CD4-positive, alpha-beta T cell treated with Interleukin-15 for 1 hour (primary cell): ENCODE results near the gene ZNF629.

Experiments used
- DNase-seq: peaks from one replicate; pipeline ENCODE4 v3.0.0-alpha.2; 2020

ZNF629 gene

DNA sequence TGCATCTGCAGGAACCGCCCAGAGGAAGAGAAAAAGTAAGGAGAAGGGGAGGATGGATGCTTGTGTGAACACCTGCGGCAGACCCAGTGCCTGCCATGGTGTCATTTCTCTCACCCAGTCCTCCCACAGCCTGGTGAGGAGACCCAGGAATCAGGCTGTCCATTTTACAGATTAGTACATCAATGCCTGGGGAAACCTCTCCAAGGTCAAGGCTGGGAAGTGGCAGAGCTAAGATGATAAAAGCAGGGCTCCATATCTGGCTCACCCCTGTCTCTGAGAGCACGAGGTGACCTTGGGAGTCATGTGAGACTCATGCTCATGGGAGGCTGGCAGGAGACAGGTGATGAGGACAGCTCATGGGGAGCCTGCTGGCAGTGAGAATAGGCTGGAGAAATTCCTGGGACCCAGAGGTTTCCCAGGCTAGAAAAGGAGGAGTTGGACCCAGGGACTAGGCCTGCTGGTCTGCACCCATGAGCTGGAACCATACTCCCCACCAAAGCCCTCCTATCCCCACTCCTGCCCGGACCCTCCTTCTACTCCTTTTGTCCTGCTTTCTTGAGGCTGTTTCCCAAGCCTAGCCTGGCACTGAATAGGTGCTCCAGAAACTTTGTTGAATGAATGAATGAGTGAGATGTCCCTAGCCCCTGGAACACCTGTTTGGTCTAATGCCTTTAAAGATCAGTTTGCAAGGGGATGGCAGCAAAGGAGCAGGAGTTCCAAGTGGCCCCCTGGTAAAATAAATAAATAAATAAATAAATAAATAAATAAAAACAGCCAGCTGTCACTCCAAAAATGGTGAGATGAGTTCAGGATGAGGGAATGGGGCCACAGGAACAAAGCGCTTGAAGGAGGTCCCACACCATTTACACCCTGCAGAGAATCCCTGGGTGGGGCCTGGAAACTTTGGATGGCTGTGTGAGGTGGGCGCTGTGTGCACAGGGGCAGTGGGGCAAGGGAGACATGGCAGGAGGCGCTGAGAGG is 1.6 kb downstream of the ZNF629 start:
- DNase-seq, result no peak

DNA sequence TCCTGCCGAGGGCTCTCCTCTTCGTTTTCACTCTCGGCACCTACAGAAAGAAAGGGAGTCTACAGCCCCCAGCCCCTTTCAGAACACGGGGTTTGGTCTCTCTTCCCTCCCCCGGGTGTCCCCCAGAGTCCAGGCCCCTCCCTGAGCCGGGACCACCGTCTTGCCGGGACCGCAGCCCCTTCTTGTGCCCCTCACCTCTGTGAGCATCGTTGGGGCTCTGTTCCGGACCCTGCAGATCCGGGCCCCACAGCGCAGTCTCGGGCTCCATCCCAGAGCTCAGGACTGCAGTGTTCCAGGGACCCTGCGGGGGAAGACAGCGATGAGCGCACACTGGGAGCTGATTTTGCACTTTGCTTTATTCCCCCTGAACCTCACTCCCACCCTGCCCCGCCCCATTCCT is 2.8 kb downstream of the ZNF629 start:
- DNase-seq, result no peak

DNA sequence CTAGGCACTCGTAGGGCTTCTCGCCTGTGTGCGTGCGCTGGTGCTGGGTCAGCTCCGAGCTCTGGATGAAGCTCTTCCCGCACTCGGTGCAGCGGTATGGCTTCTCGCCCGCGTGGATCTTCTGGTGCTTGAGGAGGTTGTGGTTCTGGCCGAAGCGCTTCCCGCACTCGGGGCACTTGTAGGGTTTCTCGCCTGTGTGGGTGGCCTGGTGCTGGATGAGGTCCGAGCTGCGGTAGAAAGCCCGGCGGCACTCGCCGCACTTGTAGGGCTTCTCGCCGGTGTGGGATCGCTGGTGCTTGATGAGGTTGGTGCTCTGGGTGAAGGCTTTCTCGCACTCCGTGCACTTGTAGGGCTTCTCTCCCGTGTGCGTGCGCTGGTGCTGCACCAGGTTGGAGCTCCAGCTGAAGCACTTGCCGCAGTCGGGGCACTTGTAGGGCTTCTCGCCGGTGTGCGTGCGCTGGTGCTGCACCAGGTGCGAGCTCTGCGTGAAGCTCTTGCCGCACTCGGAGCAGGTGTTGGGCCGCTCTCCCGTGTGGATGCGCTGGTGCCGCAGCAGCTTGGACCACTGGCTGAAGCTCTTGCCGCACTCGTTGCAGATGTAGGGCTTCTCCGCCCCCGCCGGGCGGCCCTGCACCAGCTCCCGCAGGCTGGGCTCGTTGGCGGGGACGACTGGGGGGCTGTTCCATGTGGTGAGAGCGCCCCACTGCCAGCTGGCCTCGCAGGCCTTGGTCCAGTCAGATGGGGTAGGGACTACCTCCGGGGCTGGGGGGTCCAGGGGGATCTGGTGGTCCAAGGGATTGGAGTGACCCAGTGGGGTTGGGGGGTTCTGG is 3.5 kb downstream of the ZNF629 start:
- DNase-seq, result no peak

DNA sequence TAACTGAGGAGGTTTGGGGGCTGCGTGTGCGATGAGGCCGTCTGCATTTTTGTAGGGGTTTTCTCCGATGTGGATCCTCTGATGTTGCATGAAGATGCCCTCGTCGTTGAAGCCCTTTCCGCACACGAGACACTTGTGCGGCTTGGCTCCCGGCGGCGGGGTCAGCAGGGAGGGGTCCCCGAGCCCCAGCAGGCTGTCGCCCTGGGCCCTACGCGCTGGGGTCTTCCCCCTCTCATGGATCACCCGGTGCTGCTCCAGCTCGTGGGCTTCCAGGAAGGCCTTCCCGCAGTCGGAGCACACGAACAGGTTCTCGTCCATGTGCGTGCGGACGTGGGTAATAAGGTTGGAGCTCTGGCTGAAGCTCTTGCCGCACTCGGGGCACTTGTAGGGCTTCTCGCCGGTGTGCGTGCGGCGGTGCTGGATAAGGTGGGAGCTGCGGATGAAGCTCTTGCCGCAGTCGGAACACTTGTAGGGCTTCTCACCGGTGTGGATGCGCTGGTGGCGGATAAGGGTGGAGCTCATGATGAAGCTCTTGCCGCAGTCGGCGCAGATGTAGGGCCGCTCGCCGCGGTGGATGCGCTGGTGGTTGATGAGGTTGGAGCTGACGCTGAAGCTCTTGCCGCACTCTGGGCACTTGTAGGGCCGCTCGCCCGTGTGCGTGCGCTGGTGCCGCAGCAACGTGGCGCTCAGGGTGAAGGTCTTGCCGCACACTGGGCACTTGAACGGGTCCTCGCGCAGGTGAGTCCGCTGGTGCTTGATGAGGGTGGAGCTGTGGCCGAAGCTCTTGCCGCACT is 4.3 kb downstream of the ZNF629 start:
- DNase-seq, result no peak

DNA sequence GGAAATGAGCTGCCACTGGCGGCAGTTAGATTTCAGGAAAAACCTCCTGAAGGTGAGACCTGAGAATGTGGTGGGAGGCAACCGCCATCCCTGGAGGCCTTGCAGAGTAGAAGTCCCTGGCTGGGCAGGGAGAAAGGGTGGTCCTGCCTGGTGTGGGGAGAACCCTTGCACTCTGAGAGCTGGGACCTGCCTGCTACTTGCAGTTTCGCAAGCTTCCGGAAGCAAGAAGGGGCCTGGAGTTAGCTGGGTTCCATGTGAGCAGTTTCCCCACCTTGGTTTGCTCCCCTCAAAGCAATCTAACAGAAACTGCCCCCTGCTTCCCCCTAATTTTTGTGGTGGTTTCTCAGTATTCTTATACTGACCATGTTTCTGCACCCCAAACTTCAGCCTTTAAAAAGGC is 6.5 kb downstream of the ZNF629 start:
- no peak for DNase-seq

DNA sequence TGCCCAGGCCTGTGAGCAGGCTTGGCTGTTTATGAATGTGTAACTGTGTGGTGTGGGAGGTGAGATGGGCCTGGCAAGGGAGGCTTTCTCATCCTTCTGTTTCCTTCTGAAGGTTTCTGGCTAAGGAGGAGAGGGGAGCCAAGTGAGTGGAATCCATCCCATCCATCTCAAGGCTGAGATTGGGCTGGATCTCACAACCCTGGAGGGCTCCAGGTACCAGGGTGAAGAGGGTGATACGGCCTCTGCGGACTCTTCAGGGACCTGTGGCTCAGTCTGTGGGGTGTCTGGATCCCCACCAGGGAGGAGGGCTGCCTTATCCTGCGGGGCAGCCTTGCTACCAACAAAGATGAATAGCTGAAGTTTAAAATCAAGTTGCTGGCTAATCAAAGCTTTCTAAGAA is 7.0 kb downstream of the ZNF629 start:
- DNase-seq, result no peak

DNA sequence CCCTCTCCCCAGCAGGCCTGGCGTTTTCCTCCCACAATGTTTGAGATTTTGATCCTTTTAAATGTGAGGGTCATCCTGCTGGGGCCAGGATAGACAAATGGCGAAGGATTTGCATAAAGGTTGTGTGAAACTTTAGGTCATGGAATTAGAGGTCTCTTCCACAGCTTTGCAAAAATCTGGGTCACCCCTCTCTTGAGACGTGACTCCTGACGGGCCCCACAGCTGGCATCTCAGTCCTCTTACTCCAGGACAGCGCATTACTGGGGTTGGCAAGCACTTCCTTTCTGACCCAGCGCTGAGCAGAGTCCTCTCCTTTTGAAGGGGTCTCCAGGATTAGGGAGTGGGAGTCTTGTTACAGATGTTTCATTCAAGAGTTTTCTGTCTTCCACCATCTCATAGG is 7.4 kb downstream of the ZNF629 start:
- DNase-seq, result no peak

DNA sequence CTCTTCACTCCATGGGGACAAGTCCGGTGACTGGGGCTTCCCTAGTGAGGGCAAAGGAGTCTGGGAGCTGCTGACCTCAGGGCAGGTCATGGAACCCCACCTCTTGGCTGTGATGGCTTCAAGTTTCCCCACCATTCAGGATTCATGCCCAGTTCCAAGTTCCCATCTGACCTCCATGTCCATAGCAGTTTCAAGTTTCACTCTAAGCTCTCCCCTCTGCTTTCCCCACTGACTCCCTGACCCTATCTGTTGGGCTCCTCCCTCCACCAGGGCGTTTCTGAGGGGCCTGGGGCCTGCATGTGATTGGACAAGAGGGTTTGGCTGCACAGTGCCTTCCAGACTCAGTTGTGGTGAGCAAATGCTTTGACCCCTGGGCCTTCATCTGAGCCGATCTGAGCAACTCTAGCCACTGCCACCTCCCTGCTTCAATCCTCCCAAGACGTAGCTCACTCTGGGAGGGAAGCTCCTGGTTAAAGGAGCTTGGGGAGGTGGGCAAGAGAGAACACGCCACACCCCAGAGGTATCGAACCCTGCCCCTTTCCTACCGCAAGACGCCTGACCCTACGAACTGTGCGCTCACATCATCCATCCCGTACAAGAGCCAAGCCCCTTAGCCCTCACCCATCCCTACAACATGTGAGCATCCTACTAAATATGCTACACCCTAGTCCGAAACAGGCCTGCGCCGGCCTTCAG is 8.3 kb downstream of the ZNF629 start:
- DNase-seq, result no peak

DNA sequence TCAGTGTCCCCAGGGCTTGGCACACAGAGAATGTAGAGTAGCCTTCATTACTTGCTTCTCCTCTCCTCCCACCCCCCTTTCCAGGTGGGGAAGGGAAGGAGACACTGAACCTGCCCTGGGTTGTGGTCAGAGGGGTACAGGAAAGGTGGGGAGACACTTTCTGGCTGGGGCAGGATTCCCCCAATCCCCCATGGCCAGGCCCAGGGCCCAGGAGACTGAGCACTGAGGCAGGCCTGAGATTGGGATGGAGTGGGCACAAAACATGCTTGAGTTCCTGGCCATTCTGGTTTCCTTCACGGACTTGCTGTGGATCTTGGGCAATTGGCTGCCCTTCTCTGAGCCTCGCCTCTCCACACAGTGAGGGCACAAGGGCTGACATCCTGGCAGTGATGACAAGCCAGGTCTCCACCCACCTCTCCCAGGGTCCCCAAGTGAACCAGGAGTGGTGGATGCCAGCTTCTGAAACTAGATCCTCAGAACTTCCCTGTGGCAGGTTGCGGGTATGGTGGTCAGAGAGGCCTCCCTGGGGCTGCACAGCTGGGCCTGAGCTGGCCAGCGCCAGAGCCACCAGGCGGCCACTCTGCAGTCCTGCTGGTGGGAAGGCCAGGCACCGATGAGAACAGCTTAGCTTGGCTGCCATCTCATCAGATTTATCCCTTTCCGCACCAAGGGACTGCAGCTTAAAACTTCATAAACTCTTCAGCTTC is 9.3 kb downstream of the ZNF629 start:
- no peak for DNase-seq

DNA sequence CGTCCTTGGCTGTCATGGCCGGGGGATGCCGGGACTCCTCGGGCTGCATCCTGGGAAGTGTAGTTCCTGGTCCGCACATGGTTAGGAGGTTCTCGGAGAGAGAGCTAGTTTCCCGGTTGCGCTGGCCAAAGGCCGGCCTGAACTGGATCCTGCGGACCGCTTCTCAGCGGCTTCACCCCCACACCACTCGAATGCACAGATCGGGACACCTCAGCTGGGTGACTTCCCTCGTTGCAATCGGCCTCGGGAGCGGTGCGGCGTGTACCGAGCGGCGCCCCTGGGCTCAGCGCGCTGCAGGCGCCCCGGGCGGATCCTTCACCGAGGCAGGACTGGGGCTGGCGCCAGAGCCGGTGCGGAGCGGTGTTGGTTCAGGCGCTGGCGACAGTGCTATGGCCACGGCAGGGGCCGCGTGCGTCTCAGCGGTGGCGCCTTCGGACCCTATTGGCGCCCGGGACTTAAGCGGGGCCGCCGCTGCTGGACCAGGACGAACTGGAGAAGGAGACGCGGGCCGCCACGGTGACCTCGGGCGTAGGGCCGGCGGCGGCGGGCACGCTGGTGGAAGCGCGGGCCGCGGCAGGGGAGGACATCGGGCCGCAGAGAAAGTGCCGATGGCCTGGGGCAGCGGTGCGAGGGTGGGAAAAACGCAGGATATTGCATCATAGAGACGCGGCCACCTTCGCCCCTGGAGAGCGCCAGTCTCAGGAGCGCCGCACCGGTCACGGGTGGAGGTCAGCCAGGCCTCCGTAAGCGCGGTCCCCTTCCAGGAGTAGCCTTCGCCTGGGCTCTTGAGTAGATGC is 11.4 kb downstream of the ZNF629 start:
- peak; percentile 57 for DNase-seq

DNA sequence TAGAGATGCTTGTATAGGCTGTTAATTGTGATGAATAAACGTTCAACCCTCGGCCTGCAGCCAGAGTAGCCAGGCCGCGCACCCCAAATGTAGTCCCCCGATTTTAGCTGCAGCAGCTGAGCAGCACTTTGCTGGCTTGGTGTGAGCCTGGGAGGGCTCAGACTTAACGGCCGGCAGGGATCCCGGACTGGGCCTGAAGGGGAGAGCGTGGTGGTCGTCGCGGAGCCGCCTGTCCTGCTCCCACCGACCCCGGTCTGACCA is 11.9 kb downstream of the ZNF629 start:
- no peak for DNase-seq

DNA sequence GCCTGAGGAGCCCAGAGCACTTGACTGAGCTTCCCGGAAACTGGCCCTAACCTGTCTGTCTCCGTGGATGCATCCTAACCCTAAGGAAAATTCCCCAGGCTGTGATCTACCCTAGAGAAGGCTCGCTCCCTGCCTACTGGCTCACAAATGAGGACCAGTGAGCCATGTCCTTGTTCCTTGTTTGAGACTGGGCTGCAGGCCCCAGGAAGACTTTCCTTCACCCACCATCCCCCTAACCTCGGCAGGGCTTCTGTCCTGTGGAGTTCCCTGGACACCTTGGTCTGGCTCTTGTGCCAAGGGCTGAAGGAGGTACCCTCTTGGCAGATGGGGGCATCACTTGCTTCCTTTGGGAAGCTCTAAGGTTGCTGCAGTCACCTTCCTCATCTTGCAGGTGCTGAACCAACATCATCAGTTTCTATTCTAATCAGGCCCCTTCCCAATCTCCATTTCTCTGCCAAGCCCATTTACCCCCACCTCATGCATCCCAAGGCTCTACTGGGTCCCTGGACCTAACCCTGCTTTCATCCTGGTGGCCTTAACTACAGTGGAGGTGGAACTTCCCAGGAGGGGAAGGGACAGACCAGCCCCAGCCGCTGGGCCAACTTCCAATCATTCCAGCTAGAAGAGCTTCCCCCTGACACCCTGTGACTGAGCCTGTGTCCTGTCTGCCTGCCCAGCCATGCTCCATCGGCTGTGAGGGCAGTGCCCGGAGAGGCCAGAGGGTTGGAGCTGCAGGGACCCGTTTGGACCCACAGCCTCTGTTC is 12.5 kb downstream of the ZNF629 start:
- no peak for DNase-seq

DNA sequence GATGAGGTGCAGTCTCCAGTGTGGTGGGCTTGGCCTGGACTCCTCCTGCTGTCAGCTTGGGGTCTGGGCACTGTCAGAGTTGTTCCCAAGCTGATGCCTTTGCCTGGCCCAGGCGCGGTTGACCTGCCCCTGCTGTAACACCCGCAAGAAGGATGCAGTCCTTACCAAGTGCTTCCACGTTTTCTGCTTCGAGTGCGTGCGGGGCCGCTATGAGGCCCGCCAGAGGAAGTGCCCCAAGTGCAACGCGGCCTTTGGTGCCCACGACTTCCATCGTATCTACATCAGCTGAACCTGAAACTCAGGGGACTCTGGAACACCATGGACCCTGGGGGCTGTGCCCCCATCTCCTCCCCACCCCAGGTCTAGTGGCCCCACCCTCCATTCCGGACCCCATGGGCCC is 13.2 kb downstream of the ZNF629 start:
- DNase-seq, result no peak

DNA sequence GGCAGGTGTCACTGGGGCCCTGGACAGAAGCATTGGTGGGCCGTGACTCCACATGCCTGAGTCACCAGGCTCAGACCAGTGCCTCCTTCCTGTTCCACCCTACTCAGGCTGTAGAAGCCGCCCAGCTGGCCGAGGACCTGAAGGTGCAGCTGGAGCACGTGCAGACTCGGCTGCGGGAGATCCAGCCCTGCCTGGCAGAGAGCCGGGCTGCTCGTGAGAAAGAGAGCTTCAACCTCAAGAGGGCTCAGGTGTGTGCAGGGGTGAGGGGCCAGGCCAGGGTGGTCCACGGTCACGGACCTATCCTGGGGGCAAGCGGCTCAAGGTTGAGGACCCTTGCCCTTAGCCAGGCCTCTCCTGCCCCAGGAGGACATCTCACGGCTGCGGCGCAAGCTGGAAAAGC is 15.3 kb downstream of the ZNF629 start:
- no peak for DNase-seq

DNA sequence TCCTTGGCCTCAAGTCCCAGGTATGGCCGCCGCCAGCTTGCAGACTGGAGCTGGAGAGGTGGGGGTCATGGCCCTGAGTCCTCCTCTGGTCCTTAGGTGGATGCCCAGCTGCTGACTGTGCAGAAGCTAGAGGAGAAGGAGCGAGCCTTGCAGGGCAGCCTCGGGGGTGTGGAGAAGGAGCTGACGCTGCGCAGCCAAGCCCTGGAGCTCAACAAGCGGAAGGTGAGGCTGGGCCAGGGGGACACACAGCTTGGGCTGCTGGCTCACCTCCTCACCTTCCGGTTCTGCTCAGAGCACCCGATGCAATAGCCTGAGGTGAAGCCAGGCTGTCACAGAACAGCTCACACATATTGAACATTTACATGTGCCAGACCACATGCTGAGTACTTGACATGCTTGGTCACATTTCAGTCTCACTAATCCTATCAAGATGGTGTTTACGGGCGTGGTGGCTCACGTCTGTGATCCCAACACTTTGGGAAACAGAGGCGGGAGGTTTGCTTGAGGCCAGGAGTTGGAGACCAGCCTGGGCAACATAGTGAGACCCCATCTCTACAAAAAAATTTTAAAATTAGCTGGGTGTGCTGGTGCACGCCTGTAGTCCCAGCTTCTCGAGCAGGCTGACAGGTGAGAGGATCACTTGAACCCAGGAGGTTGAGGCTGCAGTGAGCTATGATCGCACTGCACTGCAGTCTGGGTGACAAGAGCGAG is 17.5 kb downstream of the ZNF629 start:
- DNase-seq, result no peak

DNA sequence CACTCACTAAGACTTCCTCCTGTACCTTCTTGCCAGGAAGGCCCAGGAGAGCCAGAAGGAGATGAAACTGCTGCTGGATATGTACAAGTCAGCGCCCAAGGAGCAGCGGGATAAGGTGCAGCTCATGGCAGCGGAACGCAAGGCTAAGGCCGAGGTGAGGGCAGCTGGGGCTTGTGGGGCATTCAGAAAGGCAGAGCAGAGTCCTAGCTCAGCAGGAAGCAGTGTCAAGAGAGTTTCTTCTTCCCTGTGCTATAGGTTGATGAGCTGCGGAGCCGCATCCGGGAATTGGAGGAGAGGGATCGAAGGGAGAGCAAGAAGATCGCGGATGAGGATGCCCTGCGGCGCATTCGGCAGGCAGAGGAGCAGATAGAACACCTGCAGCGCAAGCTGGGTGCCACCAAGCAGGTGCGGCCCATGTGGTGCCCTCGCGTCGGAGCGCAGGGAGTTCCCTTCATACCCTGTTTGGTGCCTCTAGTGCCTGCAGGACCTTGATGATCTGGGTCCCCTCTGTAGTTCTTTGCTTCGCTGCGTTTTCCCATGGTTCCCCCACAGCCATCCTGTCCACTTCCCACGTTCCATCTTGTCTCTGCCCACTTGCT is 18.3 kb downstream of the ZNF629 start:
- no peak for DNase-seq

DNA sequence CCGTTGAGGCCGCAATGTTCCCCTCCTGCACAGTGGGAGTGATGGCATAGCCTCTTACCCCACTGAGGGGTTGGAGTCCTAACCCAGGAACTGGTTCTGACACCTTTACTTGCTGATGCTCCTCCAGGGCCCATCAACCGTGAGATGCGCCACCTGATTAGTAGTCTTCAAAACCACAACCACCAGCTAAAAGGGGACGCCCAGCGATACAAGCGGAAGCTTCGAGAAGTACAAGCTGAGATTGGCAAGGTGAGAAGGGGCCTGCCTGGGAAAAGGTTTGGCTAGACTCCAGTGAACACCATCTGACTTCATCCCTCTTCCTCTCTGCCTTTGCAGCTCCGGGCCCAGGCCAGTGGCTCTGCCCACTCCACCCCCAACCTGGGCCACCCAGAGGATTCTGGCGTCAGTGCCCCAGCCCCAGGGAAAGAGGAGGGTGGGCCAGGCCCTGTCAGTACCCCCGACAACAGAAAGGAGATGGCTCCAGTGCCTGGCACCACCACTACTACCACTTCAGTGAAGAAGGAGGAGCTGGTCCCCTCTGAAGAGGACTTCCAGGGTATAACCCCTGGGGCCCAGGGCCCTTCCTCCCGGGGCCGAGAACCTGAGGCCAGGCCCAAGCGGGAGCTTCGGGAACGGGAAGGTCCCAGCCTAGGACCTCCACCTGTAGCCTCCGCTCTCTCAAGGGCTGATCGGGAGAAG is 19.1 kb downstream of the ZNF629 start:
- DNase-seq, result peak; percentile 58

DNA sequence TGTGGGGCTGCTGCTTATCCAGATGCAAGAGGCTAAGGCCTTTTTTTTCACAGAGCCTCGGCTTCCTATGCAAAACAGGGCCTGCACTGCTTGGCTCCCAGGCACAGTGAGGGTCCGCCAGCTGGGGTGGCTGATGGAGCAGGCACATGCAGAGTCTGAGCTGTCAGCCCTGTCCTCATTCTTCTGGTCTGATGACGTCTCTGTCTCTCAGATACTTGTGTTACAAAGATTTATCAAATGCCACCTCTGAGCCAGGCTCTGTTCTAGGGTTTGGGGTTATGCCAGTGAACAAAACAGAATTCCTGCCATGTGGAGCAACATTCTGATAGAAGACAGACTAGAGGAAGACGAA is 20.1 kb downstream of the ZNF629 start:
- no peak for DNase-seq
